Psoas muscle (tissue), 8 donors: ENCODE data around the gene MAPKBP1. TPM values are rescaled to one million over a fixed set of nuclear protein-coding genes. Genes with fewer than 3 reads are reported as not detected.

Experiments
- ATAC-seq, 4 donors: fragments of 200-7000 bp; cut with Tn5 transposase; one replicate each; pipeline ENCODE4 v1.9.1; 2020; ENCODE audit warnings: moderate library complexity in 3 of 4, mild to moderate bottlenecking in 2 of 4
- DNase-seq, 2 donors: peaks; one replicate each; pipeline ENCODE4 v3.0.0-alpha.2; 2020
- H3K27ac ChIP-seq: fragments of 200-600 bp; one replicate; pipeline ENCODE4 v1.8.0; 2022
- H3K27me3 ChIP-seq, 3 donors: fragments of 200-600 bp in 1 of 3; one replicate each; pipeline versions ENCODE4 v1.6.1 to v1.8.0; 2013 to 2022; ENCODE audit warnings: low read length in 2 of 3, mild to moderate bottlenecking in 2 of 3, moderate library complexity in 1 of 3; ENCODE audit not compliant: insufficient read depth in 3 of 3
- H3K36me3 ChIP-seq, 2 donors: fragments of 200-600 bp in 1 of 2; one replicate each; pipeline versions ENCODE4 v1.6.1 to v1.8.0; 2013 to 2022; ENCODE audit warnings: low read depth in 1 of 2, mild to moderate bottlenecking in 1 of 2, moderate library complexity in 1 of 2; ENCODE audit not compliant: insufficient read depth in 1 of 2
- H3K4me1 ChIP-seq: fragments of 200-600 bp; one replicate; pipeline ENCODE4 v1.8.0; 2022
- H3K4me3 ChIP-seq: fragments of 200-600 bp; one replicate; pipeline ENCODE4 v1.8.0; 2022; ENCODE audit warnings: mild to moderate bottlenecking
- H3K9me3 ChIP-seq: fragments of 200-600 bp; one replicate; pipeline ENCODE4 v1.8.0; 2022
- CTCF ChIP-seq: fragments of 200-600 bp; IDR thresholded peaks from one replicate; pipeline ENCODE4 v1.8.0; 2022; ENCODE audit warnings: antibody characterized with exemption
- WGBS, 3 donors: extraction: QIAGEN DNeasy Blood & Tissue Kit; methylation state at CpG; one replicate each; pipeline versions ENCODE4 v1.1.6 to v1.1.7; 2013; 5-methylcytosine and 5-hydroxymethylcytosine counted together
- intact Hi-C, 2 donors: fragments of 100-400 bp; cut with DNase I; formaldehyde crosslinking; loops; one replicate each; pipeline versions ENCODE4 v1.11.0 to v1.14.2; 2022
- polyA plus RNA-seq, 3 donors: library from polyadenylated mRNA; stranded (reverse); fragments of 200-250 nt; gene quantifications; one replicate each; pipeline ENCODE4 v1.2.3, GENCODE V29; 2013
- total RNA-seq, 4 donors: library from RNA; stranded (reverse); fragmentation: NEBNext Ultra II Directional in 2 of 4; extraction: Animal tissue kit (Norgen Biotek cat#: 25700) in 2 of 4; gene quantifications; one replicate each; pipeline versions ENCODE4 v1.2.1 to v1.2.4, GENCODE V29; 2021 to 2023
- donor health status: healthy with polysubstance abuse.
- donor health status: DM: no; HTN: no; CAD: no; lungs with moderate emphysema.
- donor health status: Bipolar disorder and iron deficiency.
- donor health status: healthy.
- donor health status: DM: yes; HTN: yes; CAD: no.
- donor health status: DM: no; HTN: no; CAD: no.
- donor health status: DM: no; HTN: no; CAD: no.
- donor health status: DM: yes; HTN: yes; CAD: no.

The MAPKBP1 gene
- total and polyA plus RNA-seq, 7 donors: 2.4 to 10.3 (median 7.1) TPM

DNA sequence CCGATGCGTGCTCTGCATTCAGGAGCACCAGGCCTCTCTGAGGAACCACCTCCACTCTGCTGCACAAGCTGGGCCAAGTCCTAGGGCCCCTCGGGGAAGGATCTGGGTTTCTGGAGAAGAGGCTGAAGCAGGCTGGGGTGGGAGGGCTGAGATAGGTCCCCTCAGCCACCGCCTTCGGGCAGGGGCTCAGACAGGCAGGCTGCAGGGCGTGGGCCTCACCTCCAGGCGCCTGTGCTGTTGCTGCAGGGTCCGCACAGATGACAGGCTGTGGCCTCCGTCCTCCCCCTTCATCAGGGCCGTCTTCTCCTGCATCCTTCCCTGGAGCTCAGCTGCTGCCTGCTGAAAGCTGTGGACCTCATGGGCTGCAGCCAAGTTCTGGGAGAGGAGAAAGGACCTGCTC lies 79.5 kb downstream of the MAPKBP1 start:
- Histone ChIP-seq H3K27me3 (peaks cover 0 to 12% (median 4%) of the 10 kb centered on the region in 3 donors), H3K36me3 (peaks cover 0 to 1% of the 10 kb centered on the region in 2 donors), H3K9me3 (no peaks in the 10 kb centered on the region), H3K4me3 (no peak overlapping the region), H3K27ac (no peak overlapping the region), H3K4me1 (no peaks in the 10 kb centered on the region)
- 75 to 87% (median 81%) methylated on average over 7 to 10 of the region's 10 CpGs for WGBS, 3 donors
- no peak for DNase-seq
- ATAC-seq: no peak
- no peak for TF ChIP-seq CTCF
- intact Hi-C loops: no loop called here

- H3K36me3 ChIP-seq: no peaks in the 10 kb centered on the region
- no peak for TF ChIP-seq CTCF
- H3K9me3 ChIP-seq: no peaks in the 10 kb centered on the region
- H3K27me3 ChIP-seq: peaks cover 0 to 12% (median 4%) of the 10 kb centered on the region in 3 donors
- no peak overlapping the region for H3K27ac ChIP-seq
- H3K4me1 ChIP-seq: no peaks in the 10 kb centered on the region
- WGBS, 3 donors: 89 to 93% (median 90%) methylated on average over 9 of the region's 9 CpGs
- DNase-seq: no peak
- intact Hi-C loops: no loop called here
- no peak for ATAC-seq
- H3K4me3 ChIP-seq: no peak overlapping the region
Measured at GRCh38 chr15:41854443-41854842, 80.2 kb downstream of the MAPKBP1 start.

DNA sequence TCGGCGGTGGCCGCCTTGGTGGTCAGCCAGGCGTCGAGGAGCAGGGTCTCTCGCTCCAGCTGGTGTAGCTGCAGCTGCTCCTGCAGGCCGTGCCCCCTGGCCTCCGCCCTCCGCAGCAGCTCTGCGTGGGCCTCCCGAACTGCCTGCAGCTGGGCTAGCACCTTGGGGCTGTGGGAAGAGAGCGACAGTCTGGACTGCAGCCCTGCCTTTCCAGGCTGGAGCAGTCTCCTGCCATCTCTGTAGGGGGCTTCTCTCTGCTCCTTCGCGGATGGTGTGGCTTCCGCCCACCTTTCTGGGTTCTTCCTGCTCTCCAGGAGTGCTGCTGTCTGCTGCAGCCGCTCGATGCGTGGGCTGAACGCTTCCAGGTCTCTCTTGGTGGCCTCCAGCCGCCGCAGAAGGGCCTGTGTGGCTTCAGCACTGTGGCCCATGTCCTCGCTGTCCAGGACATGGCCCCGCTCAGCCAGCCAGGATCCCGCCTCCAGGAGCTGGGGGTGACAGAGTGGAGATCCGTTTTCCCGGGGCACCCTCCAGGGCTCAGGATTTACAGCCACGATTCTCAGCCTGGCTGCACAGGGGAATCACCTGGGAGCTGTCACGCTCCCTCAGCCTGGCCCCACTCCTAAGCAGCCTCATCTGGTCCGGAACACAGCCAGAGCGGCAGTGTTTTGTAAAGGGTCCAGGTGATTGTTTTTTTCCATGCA lies 81.1 kb downstream of the MAPKBP1 start:
- no peak for ATAC-seq
- WGBS, 3 donors: 63 to 71% (median 63%) methylated on average over 30 of the region's 30 CpGs

GRCh38 chr15:41856262-41856661 lies 82.0 kb downstream of the MAPKBP1 start:
- no peaks in the 10 kb centered on the region for H3K9me3 ChIP-seq
- TF ChIP-seq CTCF: no peak
- ATAC-seq (no peak), DNase-seq (no peak)
- H3K4me1 ChIP-seq: no peaks in the 10 kb centered on the region
- H3K36me3 ChIP-seq: no peaks in the 10 kb centered on the region
- no peak overlapping the region for H3K27ac ChIP-seq
- intact Hi-C loops: no loop called here
- peaks cover 0 to 12% (median 4%) of the 10 kb centered on the region in 3 donors for H3K27me3 ChIP-seq
- no peak overlapping the region for H3K4me3 ChIP-seq
- 81 to 92% (median 90%) methylated on average over 17 of the region's 17 CpGs for WGBS, 3 donors

More for the DNA sequence above, 81.1 kb downstream of the MAPKBP1 start:
- no peak for TF ChIP-seq CTCF
- intact Hi-C loops: no loop called here
- Histone ChIP-seq H3K27me3 (peaks cover 0 to 12% (median 4%) of the 10 kb centered on the region in 3 donors), H3K27ac (no peak overlapping the region), H3K9me3 (no peaks in the 10 kb centered on the region), H3K36me3 (no peaks in the 10 kb centered on the region), H3K4me1 (no peaks in the 10 kb centered on the region), H3K4me3 (no peak overlapping the region)
- no peak for DNase-seq

GRCh38 chr15:41856716-41857115 lies 82.4 kb downstream of the MAPKBP1 start:
- ATAC-seq (no peak), DNase-seq (no peak)
- WGBS, 3 donors: 95 to 96% (median 95%) methylated on average over 12 of the region's 12 CpGs
- H3K27ac ChIP-seq: no peak overlapping the region
- no peak overlapping the region for H3K4me3 ChIP-seq
- peaks cover 0 to 12% (median 4%) of the 10 kb centered on the region in 3 donors for H3K27me3 ChIP-seq
- no peak for TF ChIP-seq CTCF
- H3K4me1 ChIP-seq: no peaks in the 10 kb centered on the region
- intact Hi-C loops: no loop called here
- H3K9me3 ChIP-seq: no peaks in the 10 kb centered on the region
- no peaks in the 10 kb centered on the region for H3K36me3 ChIP-seq
